H1 (cell line): ENCODE data around the gene CAPN10. TPM values are rescaled to one million over a fixed set of nuclear protein-coding genes. Genes with fewer than 3 reads are reported as not detected.

Experiments used
- CTCF ChIA-PET: fragments of 300-600 bp; sonication (Branson Sonifier 250); formaldehyde crosslinking; loops from one replicate; lab custom pipeline; 2021; ENCODE audit not compliant: partially characterized antibody; lab: Charles Lee
- POLR2A ChIA-PET: fragments of 300-600 bp; sonication (Branson Sonifier 250); formaldehyde crosslinking; loops from one replicate; lab custom pipeline; 2021; ENCODE audit warnings: inconsistent platforms; ENCODE audit not compliant: partially characterized antibody; lab: Charles Lee
- DNase-seq, 2 experiments: peaks; one replicate each; pipeline versions ENCODE4 v3.0.0 to v3.0.0-alpha.2; 2010 to 2022; ENCODE audit warnings: low spot score in 2 of 2, low read depth in 1 of 2, mixed read lengths in 1 of 2
- FAIRE-seq: peaks from 2 replicates; lab custom pipeline; 2011; peaks lifted over from hg19 to GRCh38; lab: Jason Lieb, UNC
- H2AFZ ChIP-seq: 2 replicates; pipeline ENCODE4 v1.8.1; 2012; ENCODE audit warnings: low read length, inconsistent platforms
- H2AK5ac ChIP-seq: 2 replicates; pipeline ENCODE4 v1.6.1; 2013; ENCODE audit warnings: low read depth, low read length
- H2BK120ac ChIP-seq: replicated peaks from 2 replicates; pipeline ENCODE3; 2013; ENCODE audit warnings: low read depth, low read length, inconsistent platforms
- H2BK12ac ChIP-seq: 2 replicates; pipeline ENCODE4 v1.6.1; 2013; ENCODE audit warnings: low read depth, low read length
- H2BK15ac ChIP-seq: 2 replicates; pipeline ENCODE4 v1.6.1; 2013; ENCODE audit warnings: low read length
- H2BK20ac ChIP-seq: 2 replicates; pipeline ENCODE4 v1.6.1; 2013; ENCODE audit warnings: low read length
- H2BK5ac ChIP-seq: 2 replicates; pipeline ENCODE4 v1.6.1; 2013; ENCODE audit warnings: low read depth, low read length
- H3K14ac ChIP-seq: 2 replicates; pipeline ENCODE4 v1.6.1; 2013; ENCODE audit warnings: inconsistent platforms; ENCODE audit not compliant: insufficient read length
- H3K18ac ChIP-seq: 2 replicates; pipeline ENCODE4 v1.6.1; 2013; ENCODE audit warnings: low read length; ENCODE audit errors: extremely low read depth
- H3K23ac ChIP-seq: 2 replicates; pipeline ENCODE4 v1.6.1; 2013; ENCODE audit warnings: inconsistent platforms; ENCODE audit not compliant: insufficient read length
- H3K23me2 ChIP-seq: 2 replicates; pipeline ENCODE4 v1.6.1; 2013; ENCODE audit warnings: low read depth, low read length
- H3K27ac ChIP-seq: 2 replicates; pipeline ENCODE4 v1.6.1; 2011; ENCODE audit warnings: low read depth, low read length, inconsistent platforms
- H3K27me3 ChIP-seq, 4 experiments: replicated peaks in 1 of 4; 1 replicate in 1 of 4; 2 replicates in 3 of 4; pipeline versions ENCODE4 v1.6.1 to v1.8.1; 2011 to 2013; ENCODE audit warnings: low read length in 3 of 4, mild to moderate bottlenecking in 3 of 4, inconsistent platforms in 2 of 4, mixed read lengths in 2 of 4, moderate library complexity in 1 of 4; ENCODE audit not compliant: control insufficient read depth in 3 of 4, insufficient read depth in 3 of 4; ENCODE audit errors: extremely low read depth in 1 of 4
- H3K36me3 ChIP-seq, 4 experiments: 2 replicates each; pipeline versions ENCODE4 v1.6.1 to v1.8.1; 2011 to 2013; ENCODE audit warnings: mild to moderate bottlenecking in 4 of 4, low read length in 3 of 4, moderate library complexity in 2 of 4, control low read depth in 1 of 4, inconsistent platforms in 1 of 4; ENCODE audit not compliant: insufficient read depth in 4 of 4, control insufficient read depth in 2 of 4
- H3K4ac ChIP-seq: replicated peaks from 2 replicates; pipeline ENCODE3; 2013; ENCODE audit warnings: low read length, low read depth, mixed read lengths, inconsistent platforms; ENCODE audit not compliant: insufficient read length
- H3K4me1 ChIP-seq, 4 experiments: replicated peaks in 1 of 4; 1 replicate in 1 of 4; 2 replicates in 3 of 4; pipeline versions ENCODE4 v1.6.1 to v1.8.1; 2011 to 2013; ENCODE audit warnings: low read length in 3 of 4, inconsistent platforms in 2 of 4, mixed read lengths in 1 of 4; ENCODE audit not compliant: insufficient read depth in 4 of 4, control insufficient read depth in 3 of 4
- H3K4me2 ChIP-seq, 2 experiments: 2 replicates each; pipeline versions ENCODE4 v1.6.1 to v1.8.1; 2011 to 2013; ENCODE audit warnings: low read depth in 2 of 2, low read length in 2 of 2, control low read depth in 1 of 2, inconsistent platforms in 1 of 2, mild to moderate bottlenecking in 1 of 2; ENCODE audit not compliant: insufficient read depth in 1 of 2
- H3K4me3 ChIP-seq, 4 experiments: fragments of 200-600, 300-600 bp in 1 of 4; sonication (generic), shearing (Covaris generic), sonication (Bioruptor Twin) in 1 of 4; 2 replicates each; pipeline versions ENCODE4 v1.5.1 to v1.8.1; 2011 to 2016; ENCODE audit warnings: low read length in 4 of 4, low read depth in 3 of 4, control low read depth in 2 of 4, inconsistent platforms in 2 of 4, mild to moderate bottlenecking in 2 of 4, mixed read lengths in 1 of 4, moderate library complexity in 1 of 4; ENCODE audit not compliant: insufficient read depth in 2 of 4; ENCODE audit errors: extremely low read depth in 1 of 4
- H3K56ac ChIP-seq: replicated peaks from 2 replicates; pipeline ENCODE3; 2013; ENCODE audit warnings: low read depth, mild to moderate bottlenecking, mixed read lengths, low read length, inconsistent platforms; ENCODE audit not compliant: insufficient read length
- H3K79me1 ChIP-seq: 2 replicates; pipeline ENCODE4 v1.6.1; 2013; ENCODE audit warnings: low read depth, low read length, control low read depth
- H3K79me2 ChIP-seq, 2 experiments: 2 replicates each; pipeline versions ENCODE4 v1.6.1 to v1.8.1; 2012 to 2013; ENCODE audit warnings: low read length in 2 of 2, mild to moderate bottlenecking in 2 of 2, inconsistent platforms in 1 of 2; ENCODE audit not compliant: insufficient read depth in 2 of 2, control insufficient read depth in 1 of 2
- H3K9ac ChIP-seq, 4 experiments: replicated peaks in 1 of 4; 1 replicate in 1 of 4; 2 replicates in 3 of 4; pipeline versions ENCODE4 v1.6.1 to v1.8.1; 2011 to 2013; ENCODE audit warnings: low read depth in 3 of 4, low read length in 3 of 4, control low read depth in 2 of 4, mild to moderate bottlenecking in 2 of 4, moderate library complexity in 2 of 4, inconsistent platforms in 1 of 4; ENCODE audit errors: extremely low read depth in 1 of 4
- H3K9me3 ChIP-seq, 2 experiments: 2 replicates each; pipeline versions ENCODE4 v1.6.1 to v1.8.1; 2012 to 2013; ENCODE audit warnings: mild to moderate bottlenecking in 2 of 2, moderate library complexity in 2 of 2, control low read depth in 1 of 2, inconsistent platforms in 1 of 2, low read depth in 1 of 2, low read length in 1 of 2, mixed read lengths in 1 of 2; ENCODE audit not compliant: insufficient read depth in 2 of 2
- H4K20me1 ChIP-seq, 2 experiments: replicated peaks in 1 of 2; 2 replicates each; pipeline versions ENCODE3 to v1.8.1; 2011 to 2013; ENCODE audit warnings: inconsistent platforms in 2 of 2, low read length in 2 of 2, mild to moderate bottlenecking in 1 of 2; ENCODE audit not compliant: insufficient read depth in 2 of 2, control insufficient read depth in 1 of 2
- H4K5ac ChIP-seq: 2 replicates; pipeline ENCODE4 v1.6.1; 2013; ENCODE audit warnings: low read length, low read depth, mixed read lengths, inconsistent platforms; ENCODE audit not compliant: insufficient read length
- H4K8ac ChIP-seq: 2 replicates; pipeline ENCODE4 v1.8.0; 2013; ENCODE audit warnings: mild to moderate bottlenecking, moderate library complexity, low read length, inconsistent platforms; ENCODE audit not compliant: insufficient read depth; ENCODE audit errors: extremely low read depth
- H4K91ac ChIP-seq: replicated peaks from 2 replicates; pipeline ENCODE3; 2013; ENCODE audit warnings: low read length, mixed read lengths, inconsistent platforms; ENCODE audit not compliant: insufficient read length
- BACH1 ChIP-seq: IDR thresholded peaks from 2 replicates; pipeline ENCODE4 v1.6.1; 2012; ENCODE audit warnings: low read length, improper control_type of control experiment
- CREB1 ChIP-seq: IDR thresholded peaks from 2 replicates; pipeline ENCODE4 v1.6.1; 2012; ENCODE audit warnings: inconsistent platforms
- KDM4A ChIP-seq: IDR thresholded peaks from one replicate; pipeline ENCODE4 v1.7.1; 2012; ENCODE audit warnings: low read depth, mild to moderate bottlenecking, moderate library complexity, low read length, inconsistent platforms; ENCODE audit not compliant: severe bottlenecking
- SIX5 ChIP-seq: IDR thresholded peaks from 2 replicates; pipeline ENCODE4 v1.6.1; 2011; ENCODE audit warnings: mild to moderate bottlenecking, low read depth, low read length
- WGBS, 2 experiments: shearing (Covaris generic) in 1 of 2; methylation state at CpG; one replicate each; pipeline versions ENCODE4 v1.1.6 to v1.1.7; 2013 to 2015; ENCODE audit warnings: low lambda C conversion rate in 2 of 2, mixed read lengths in 2 of 2, inconsistent platforms in 1 of 2, low coverage in 1 of 2, missing lambda C conversion rate in 1 of 2; ENCODE audit not compliant: insufficient replicate concordance in 2 of 2, insufficient coverage in 1 of 2, insufficient read length in 1 of 2; ENCODE audit errors: extremely low coverage in 1 of 2, missing lambda C conversion rate in 1 of 2; 5-methylcytosine and 5-hydroxymethylcytosine counted together
- polyA plus RNA-seq, 7 experiments: library from polyadenylated mRNA; depleted of rRNA in 3 of 7; stranded (reverse) in 5 of 7; unstranded in 2 of 7; fragments of >200 nt in 5 of 7; fragments of 200-250 nt in 2 of 7; gene quantifications; 1 replicate in 5 of 7; 2 replicates in 1 of 7; 4 replicates in 1 of 7; pipeline versions ENCODE4 v1.2.1 to v1.2.3, GENCODE V29; 2011 to 2013; ENCODE audit warnings: missing spikeins in 2 of 7, mixed read lengths in 2 of 7
- total RNA-seq: library from RNA; stranded (reverse); fragmentation: NEBNext Ultra II Directional; extraction: Animal tissue kit (Norgen Biotek cat#: 25700); gene quantifications from 2 replicates; pipeline ENCODE4 v1.2.1, GENCODE V29; 2021
- TF ChIP-seq, protein P1 (sequence below): IDR thresholded peaks from 2 replicates; pipeline ENCODE4 v1.6.1; 2011; ENCODE audit warnings: low read length, improper control_type of control experiment
- TF ChIP-seq, protein P2 (sequence below): IDR thresholded peaks from 2 replicates; pipeline ENCODE4 v1.6.1; 2011; ENCODE audit warnings: low read depth, mild to moderate bottlenecking, low read length; ENCODE audit not compliant: insufficient read depth

Gene CAPN10
- total and polyA plus RNA-seq, 2 of the 8 experiments (the other 6 are each of a cell fraction or from before 2014, with no cell fraction given) = 30.7 to 39.8 TPM

DNA sequence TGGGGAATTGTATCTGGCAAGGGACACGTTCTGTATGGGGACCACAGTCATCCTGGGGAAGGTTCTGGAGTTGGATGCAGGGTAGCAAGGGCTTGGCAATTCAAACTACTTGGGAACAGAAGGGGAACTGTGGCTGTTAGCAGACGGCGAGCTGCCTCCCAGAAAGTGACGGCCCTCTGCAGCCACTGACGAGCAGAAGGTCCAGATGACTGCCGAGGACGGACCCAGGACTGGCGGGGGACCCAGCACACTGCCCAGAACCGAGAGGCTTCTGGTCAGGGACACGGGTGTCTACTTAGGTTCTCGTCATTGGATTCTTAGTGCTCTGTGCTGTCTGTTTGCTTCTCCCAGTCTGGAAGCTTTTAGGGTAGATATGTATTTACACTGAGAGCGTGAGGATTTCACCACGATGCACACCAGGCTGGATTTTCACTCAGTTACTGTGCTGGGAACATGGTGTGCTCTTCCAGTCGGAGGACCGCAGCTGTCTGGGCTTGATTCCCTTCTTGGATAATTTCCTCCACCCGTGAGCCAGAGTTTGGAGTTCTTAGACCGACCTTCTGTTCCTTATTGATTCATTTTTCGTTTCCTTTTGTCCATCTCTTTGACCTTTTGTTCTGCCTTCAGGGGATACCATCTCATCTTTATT, 52.1 kb downstream of the CAPN10 start:
- Histone ChIP-seq H4K5ac (no peak overlapping the region), H2AK5ac (no peak overlapping the region), H2BK120ac (no peak overlapping the region), H3K4me1 (no peaks in the 10 kb centered on the region; a peak in 1 of 7 replicates), H2BK12ac (no peak overlapping the region), H3K9ac (no peak overlapping the region; a peak in 1 of 7 replicates), H3K56ac (no peak overlapping the region), H3K14ac (no peak overlapping the region), H3K4me2 (no peak overlapping the region), H3K27ac (no peak overlapping the region), H3K9me3 (peaks cover 21 to 37% of the 10 kb centered on the region in 2 experiments), H2AFZ (no peak overlapping the region)
- 89% methylated on average over 18 of the region's 18 CpGs; no CpG with 5 or more reads in 1 of the 2 experiments for WGBS, 2 experiments
- DNase-seq = no peak
- TF ChIP-seq, protein P1, sequence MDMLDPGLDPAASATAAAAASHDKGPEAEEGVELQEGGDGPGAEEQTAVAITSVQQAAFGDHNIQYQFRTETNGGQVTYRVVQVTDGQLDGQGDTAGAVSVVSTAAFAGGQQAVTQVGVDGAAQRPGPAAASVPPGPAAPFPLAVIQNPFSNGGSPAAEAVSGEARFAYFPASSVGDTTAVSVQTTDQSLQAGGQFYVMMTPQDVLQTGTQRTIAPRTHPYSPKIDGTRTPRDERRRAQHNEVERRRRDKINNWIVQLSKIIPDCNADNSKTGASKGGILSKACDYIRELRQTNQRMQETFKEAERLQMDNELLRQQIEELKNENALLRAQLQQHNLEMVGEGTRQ = no peak
- TF ChIP-seq, protein P2, sequence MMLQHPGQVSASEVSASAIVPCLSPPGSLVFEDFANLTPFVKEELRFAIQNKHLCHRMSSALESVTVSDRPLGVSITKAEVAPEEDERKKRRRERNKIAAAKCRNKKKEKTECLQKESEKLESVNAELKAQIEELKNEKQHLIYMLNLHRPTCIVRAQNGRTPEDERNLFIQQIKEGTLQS = no peak
- TF ChIP-seq CREB1 (no peak), BACH1 (no peak), SIX5 (no peak), KDM4A (no peak)
- TF ChIP-seq, all 59 proteins: peak for 0
- Histone ChIP-seq H3K18ac (no peak overlapping the region), H2BK5ac (no peak overlapping the region), H3K36me3 (no peaks in the 10 kb centered on the region), H4K20me1 (no peaks in the 10 kb centered on the region), H2BK20ac (no peak overlapping the region), H4K8ac (no peak overlapping the region), H2BK15ac (no peak overlapping the region), H3K23ac (no peak overlapping the region), H4K91ac (no peak overlapping the region), H3K79me2 (no peaks in the 10 kb centered on the region), H3K4me3 (no peak overlapping the region), H3K4ac (no peak overlapping the region), H3K23me2 (no peaks in the 10 kb centered on the region), H3K27me3 (no peaks in the 10 kb centered on the region; a peak in 1 of 7 replicates), H3K79me1 (no peaks in the 10 kb centered on the region)
- POLR2A ChIA-PET = no interaction called here
- CTCF ChIA-PET = interaction anchor here (1.2 kb wide), 1 partner anchor 73 kb away, joined by 3 read pairs; no protein-coding TSS in a partner anchor
- FAIRE-seq = no peak
